HCT116 (cell line): ENCODE data around the gene TWSG1. TPM values are rescaled to one million over a fixed set of nuclear protein-coding genes. Genes with fewer than 3 reads are reported as not detected.

ENCODE experiments used
- ATAC-seq: fragments of 200-7000 bp; cut with Tn5 transposase; 2 replicates; pipeline ENCODE4 v1.9.1; 2020; ENCODE audit warnings: mild to moderate bottlenecking, moderate library complexity
- BruUV-seq: library from RNA; stranded (reverse); fragments of 400-500 nt; replicated peaks from 2 replicates; lab custom pipeline; 2021; lab: Mats Ljungman, UMichigan
- CTCF ChIA-PET: fragments of 300-600 bp; sonication (Branson Sonifier 250); formaldehyde crosslinking; loops from one replicate; lab custom pipeline; 2021; ENCODE audit warnings: antibody characterized with exemption; lab: Charles Lee
- POLR2A ChIA-PET: fragments of 300-600, 350-600 bp; sonication (Branson Sonifier 250); formaldehyde crosslinking; loops from one replicate; lab custom pipeline; 2021; ENCODE audit warnings: antibody characterized with exemption; lab: Charles Lee
- RAD21 ChIA-PET, 2 experiments: fragments of 300-600 bp; sonication (Branson Sonifier 250); formaldehyde crosslinking; loops; one replicate each; lab custom pipeline; 2023; ENCODE audit warnings: low total read pairs in 2 of 2; ENCODE audit not compliant: uncharacterized antibody in 2 of 2, unreplicated experiment in 2 of 2, low non-redundant PET in 1 of 2; lab: Charles Lee
- DNase-seq: peaks from one replicate; pipeline ENCODE4 v3.0.0-alpha.2; 2010; ENCODE audit warnings: low read depth, low spot score
- H2AFZ ChIP-seq: fragments of 200-600 bp; shearing (Covaris generic), sonication (generic); 2 replicates; pipeline ENCODE4 v1.6.1; 2017; ENCODE audit warnings: low read depth, mixed run types, mixed read lengths, antibody characterized with exemption, low read length; ENCODE audit not compliant: poor library complexity, severe bottlenecking
- H3K27ac ChIP-seq: 2 replicates; pipeline ENCODE4 v1.5.1; 2012; ENCODE audit warnings: low read depth, low read length
- H3K27me3 ChIP-seq: fragments of 200-600 bp; sonication (generic); 2 replicates; pipeline ENCODE4 v1.6.1; 2016; ENCODE audit warnings: mixed run types, low read length, mixed read lengths; ENCODE audit not compliant: insufficient read depth
- H3K36me3 ChIP-seq, 2 experiments: fragments of 200-500 bp in 1 of 2; fragments of 200-600 bp in 1 of 2; sonication (Bioruptor generic) in 1 of 2; sonication (generic) in 1 of 2; 2 replicates each; pipeline versions ENCODE4 v1.5.1 to v1.6.1; 2014 to 2016; ENCODE audit warnings: low read length in 2 of 2, inconsistent platforms in 1 of 2, mixed read lengths in 1 of 2, mixed run types in 1 of 2; ENCODE audit not compliant: insufficient read depth in 2 of 2, control insufficient read depth in 1 of 2
- H3K4me1 ChIP-seq, 2 experiments: fragments of 200-600 bp in 1 of 2; sonication (generic) in 1 of 2; 2 replicates each; pipeline versions ENCODE4 v1.5.1 to v1.6.1; 2012 to 2017; ENCODE audit warnings: low read length in 2 of 2, inconsistent platforms in 1 of 2, mild to moderate bottlenecking in 1 of 2, mixed read lengths in 1 of 2, mixed run types in 1 of 2, moderate library complexity in 1 of 2; ENCODE audit not compliant: insufficient read depth in 2 of 2, control insufficient read depth in 1 of 2
- H3K4me2 ChIP-seq: fragments of 200-600 bp; sonication (generic); 2 replicates; pipeline ENCODE4 v1.6.1; 2017; ENCODE audit warnings: mixed run types, low read length, mixed read lengths
- H3K4me3 ChIP-seq, 2 experiments: fragments of 200-600 bp in 1 of 2; sonication (generic) in 1 of 2; replicated peaks in 1 of 2; 2 replicates each; pipeline ENCODE4 v1.5.1; 2011 to 2016; ENCODE audit warnings: low read length in 2 of 2, control low read depth in 1 of 2, low read depth in 1 of 2, mild to moderate bottlenecking in 1 of 2, mixed read lengths in 1 of 2, mixed run types in 1 of 2
- H3K79me2 ChIP-seq: fragments of 200-600 bp; sonication (generic); 2 replicates; pipeline ENCODE4 v1.6.1; 2017; ENCODE audit warnings: mild to moderate bottlenecking, mixed run types, low read length, moderate library complexity, mixed read lengths; ENCODE audit not compliant: insufficient read depth
- H3K9ac ChIP-seq: fragments of 200-600 bp; sonication (generic); 2 replicates; pipeline ENCODE4 v1.6.1; 2016; ENCODE audit warnings: low read length, mixed read lengths
- H3K9me2 ChIP-seq: fragments of 200-600 bp; sonication (generic), shearing (Covaris generic); 2 replicates; pipeline ENCODE4 v1.6.1; 2017; ENCODE audit warnings: mixed run types, mild to moderate bottlenecking, moderate library complexity; ENCODE audit not compliant: insufficient read depth
- H3K9me3 ChIP-seq, 2 experiments: fragments of 200-500 bp in 1 of 2; fragments of 200-600 bp in 1 of 2; sonication (Bioruptor generic) in 1 of 2; sonication (generic) in 1 of 2; 2 replicates each; pipeline ENCODE4 v1.6.1; 2014 to 2017; ENCODE audit warnings: low read length in 2 of 2, mixed read lengths in 2 of 2, inconsistent platforms in 1 of 2, low read depth in 1 of 2, mild to moderate bottlenecking in 1 of 2, mixed run types in 1 of 2, moderate library complexity in 1 of 2; ENCODE audit not compliant: control insufficient read depth in 1 of 2, insufficient read depth in 1 of 2
- H4K20me1 ChIP-seq: fragments of 200-600 bp; sonication (generic), shearing (Covaris generic); 2 replicates; pipeline ENCODE4 v1.6.1; 2017; ENCODE audit warnings: mixed run types, mild to moderate bottlenecking, moderate library complexity; ENCODE audit not compliant: insufficient read depth
- ATF3 ChIP-seq: IDR thresholded peaks from 2 replicates; pipeline ENCODE4 v1.6.1; 2012
- CTCF ChIP-seq, 3 experiments: fragments of 200-600 bp in 1 of 3; sonication (generic) in 1 of 3; IDR thresholded peaks in 2 of 3; conservative IDR thresholded peaks in 1 of 3; 2 replicates each; pipeline ENCODE4 v1.5.1; 2012 to 2017; ENCODE audit warnings: low read depth in 2 of 3, low read length in 2 of 3, antibody characterized with exemption in 1 of 3, borderline replicate concordance in 1 of 3, control low read depth in 1 of 3, mild to moderate bottlenecking in 1 of 3, mixed read lengths in 1 of 3, mixed run types in 1 of 3, moderate library complexity in 1 of 3; ENCODE audit not compliant: insufficient read depth in 1 of 3
- ELF1 ChIP-seq: IDR thresholded peaks from 2 replicates; pipeline ENCODE4 v1.6.1; 2012; ENCODE audit warnings: low read depth, borderline replicate concordance
- EZH2phosphoT487 ChIP-seq: fragments of 200-600 bp; IDR thresholded peaks from 2 replicates; pipeline ENCODE4 v1.6.1; 2018; ENCODE audit warnings: antibody characterized with exemption, borderline replicate concordance
- FOSL1 ChIP-seq: IDR thresholded peaks from 2 replicates; pipeline ENCODE4 v1.6.1; 2012; ENCODE audit warnings: low read depth
- JUND ChIP-seq: IDR thresholded peaks from 2 replicates; pipeline ENCODE4 v1.6.1; 2012
- MAX ChIP-seq: IDR thresholded peaks from 2 replicates; pipeline ENCODE4 v1.6.1; 2012
- POLR2AphosphoS5 ChIP-seq: IDR thresholded peaks from 2 replicates; pipeline ENCODE4 v1.6.1; 2011; ENCODE audit warnings: mild to moderate bottlenecking, low read depth, low read length, moderate library complexity
- RAD21 ChIP-seq: IDR thresholded peaks from 2 replicates; pipeline ENCODE4 v1.6.1; 2012; ENCODE audit warnings: low read depth, mild to moderate bottlenecking
- REST ChIP-seq: IDR thresholded peaks from 2 replicates; pipeline ENCODE4 v1.6.1; 2012; ENCODE audit warnings: low read depth
- SP1 ChIP-seq: IDR thresholded peaks from 2 replicates; pipeline ENCODE4 v1.6.1; 2012; ENCODE audit warnings: low read depth
- YY1 ChIP-seq: IDR thresholded peaks from 2 replicates; pipeline ENCODE4 v1.6.1; 2011; ENCODE audit warnings: low read length, low read depth, moderate library complexity, mild to moderate bottlenecking; ENCODE audit not compliant: insufficient replicate concordance; ENCODE audit errors: extremely low read depth
- ZBTB33 ChIP-seq: IDR thresholded peaks from 2 replicates; pipeline ENCODE4 v1.6.1; 2011; ENCODE audit warnings: mild to moderate bottlenecking, low read length, moderate library complexity; ENCODE audit not compliant: insufficient replicate concordance; ENCODE audit errors: extremely low read depth
- intact Hi-C: fragments of 100-400 bp; cut with micrococcal nuclease; formaldehyde crosslinking; loops from 2 replicates; pipeline ENCODE4 v1.10.0; 2022
- total RNA-seq: library from RNA; stranded (reverse); gene quantifications from one replicate; pipeline ENCODE4 v1.2.1, GENCODE V29; 2021; ENCODE audit not compliant: unreplicated experiment

Gene TWSG1
- total RNA-seq, 1 experiment from 2014 or later, result 35.7 TPM

GRCh38 chr18:9419956-9420631, 85.5 kb downstream of the TWSG1 start:
- CTCF ChIA-PET, result no interaction called here
- Histone ChIP-seq H3K4me2 (no peak overlapping the region), H3K4me3 (no peak overlapping the region), H4K20me1 (no peaks in the 10 kb centered on the region), H3K36me3 (no peaks in the 10 kb centered on the region), H3K9me2 (no peaks in the 10 kb centered on the region), H2AFZ (no peak overlapping the region), H3K4me1 (peaks cover 0 to 16% of the 10 kb centered on the region in 2 experiments; a peak in 2 of 4 replicates), H3K9me3 (peaks cover 0 to 5% of the 10 kb centered on the region in 2 experiments; a peak in 1 of 4 replicates), H3K79me2 (no peaks in the 10 kb centered on the region)
- no TSS peak for BruUV-seq
- POLR2A ChIA-PET, result no interaction called here
- intact Hi-C loops, result no loop called here
- RAD21 ChIA-PET, result no interaction called here
- no peak for DNase-seq
- TF ChIP-seq RAD21, result no peak
- TF ChIP-seq JUND, result no peak
- TF ChIP-seq REST, result no peak
- TF ChIP-seq FOSL1, result no peak
- TF ChIP-seq ATF3, result no peak
- no peak for TF ChIP-seq MAX
- no peak for TF ChIP-seq CTCF (IDR thresholded peaks at IDR 0.05 in 2 of 3, conservative IDR thresholded peaks at IDR 0.05 in 1 of 3; ENCODE audit: borderline replicate concordance in 1 of 3, insufficient read depth in 1 of 3, low read depth in 2 of 3, low read length in 2 of 3)
- TF ChIP-seq ZBTB33, result no peak
- TF ChIP-seq EZH2phosphoT487, result no peak
- TF ChIP-seq POLR2AphosphoS5, result no peak
- no peak for TF ChIP-seq YY1
- no peak for TF ChIP-seq ELF1
- TF ChIP-seq SP1, result no peak
- TF ChIP-seq, all 23 proteins: peak for 0
- no peak for ATAC-seq
- no peaks in the 10 kb centered on the region for H3K27me3 ChIP-seq
- H3K27ac ChIP-seq, result no peak overlapping the region
- H3K9ac ChIP-seq, result no peak overlapping the region
